ENCODE results near the gene MYBPC3.

DNA sequence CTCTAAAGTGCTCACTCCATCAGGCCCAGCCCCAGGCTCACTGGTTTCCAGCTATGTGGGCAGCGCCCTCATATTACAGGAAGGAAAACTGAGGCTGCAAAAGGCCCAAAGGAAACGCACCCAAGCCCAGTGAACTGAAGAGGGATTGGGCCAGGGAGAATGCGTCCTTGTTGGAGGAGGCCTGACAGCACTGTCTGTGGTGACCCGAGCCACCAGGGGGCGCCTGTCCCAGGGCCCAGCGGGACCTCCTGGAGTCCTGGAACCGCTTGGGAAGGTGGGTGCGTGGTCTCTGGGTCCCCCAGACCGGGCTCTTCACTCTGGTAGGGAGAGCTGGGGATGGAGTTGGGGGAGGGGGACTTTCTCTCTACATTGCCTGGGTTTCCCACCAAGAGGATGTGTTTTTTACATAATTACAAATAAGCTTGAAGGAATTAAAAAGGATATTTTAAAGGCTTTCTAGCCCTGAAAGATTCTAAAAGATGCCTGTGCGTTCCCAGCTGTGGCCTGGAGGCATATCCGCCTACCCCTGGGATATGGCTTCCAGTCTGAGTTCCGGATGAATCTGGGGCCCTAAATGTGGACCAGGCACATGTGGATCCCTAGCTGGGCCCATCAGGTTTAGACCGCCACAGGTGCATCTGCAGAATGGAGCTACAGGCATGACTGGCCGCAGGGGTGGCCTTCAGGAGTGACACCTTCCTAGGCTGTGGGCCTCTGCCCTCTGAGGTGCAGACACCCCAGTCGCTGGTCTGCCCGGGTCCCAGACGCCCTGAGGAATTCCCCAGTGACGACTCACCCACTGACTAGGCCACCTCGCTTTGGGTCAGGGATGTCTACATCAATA, 21.6 kb upstream of the MYBPC3 start:
- TF ChIP-seq CTCF (IDR thresholded peaks at IDR 0.05): peak; percentile 87 to 94 (median 92)
- TF ChIP-seq POLR2A (IDR thresholded peaks at IDR 0.05): no peak
- peak in 1 of 2 donors; percentile 26 for TF ChIP-seq EP300 (IDR thresholded peaks at IDR 0.05)

All from tibial nerve (tissue), 4 donors.